GM10266 (cell line): ENCODE measurements around the gene KIAA0513.

ENCODE experiments used
- DNase-seq: peaks from one replicate; pipeline ENCODE4 v3.0.0; 2012; ENCODE audit errors: extremely low spot score
- CTCF ChIP-seq: IDR thresholded peaks from 2 replicates; pipeline ENCODE4 v1.5.1; 2012; ENCODE audit warnings: mild to moderate bottlenecking, low read depth; ENCODE audit not compliant: control insufficient read depth, insufficient read depth; ENCODE audit errors: missing control alignments

KIAA0513 gene

GRCh38 chr16:85092851-85093250, 65.3 kb downstream of the KIAA0513 start:
- TF ChIP-seq CTCF: no peak

GRCh38 chr16:85093705-85094104, 66.1 kb downstream of the KIAA0513 start:
- TF ChIP-seq CTCF: no peak
- no peak for DNase-seq

More at GRCh38 chr16:85092851-85093250, 65.3 kb downstream of the KIAA0513 start:
- DNase-seq: no peak

- no peak for DNase-seq
- no peak for TF ChIP-seq CTCF
Measured at GRCh38 chr16:85094176-85094805, 66.7 kb downstream of the KIAA0513 start.

- TF ChIP-seq CTCF: no peak
- DNase-seq: no peak
Measured at GRCh38 chr16:85094812-85095211, 67.2 kb downstream of the KIAA0513 start.

GRCh38 chr16:85096921-85097320, 69.3 kb downstream of the KIAA0513 start:
- no peak for TF ChIP-seq CTCF
- DNase-seq: no peak

GRCh38 chr16:85098565-85098964, 71.0 kb downstream of the KIAA0513 start:
- no peak for DNase-seq
- TF ChIP-seq CTCF: no peak

- no peak for TF ChIP-seq CTCF
Measured at GRCh38 chr16:85100265-85100664, 72.7 kb downstream of the KIAA0513 start.

More at GRCh38 chr16:85100265-85100664, 72.7 kb downstream of the KIAA0513 start:
- DNase-seq: no peak
